K562 (cell line): ENCODE measurements around the gene PTPRO. TPM values are rescaled to one million over a fixed set of nuclear protein-coding genes. Genes with fewer than 3 reads are reported as not detected.

Experiments used
- ATAC-seq: fragments of 200-7000 bp; cut with Tn5 transposase; 3 replicates; pipeline ENCODE4 v1.9.1; 2020; ENCODE audit warnings: moderate library complexity
- BruUV-seq: library from RNA; stranded (reverse); fragments of 400-500 nt; replicated peaks from 2 replicates; lab custom pipeline; 2021; lab: Mats Ljungman, UMichigan
- CTCF ChIA-PET: fragments of 300-600 bp; formaldehyde crosslinking; extraction: SDS; loops from one replicate; lab custom pipeline; 2021; ENCODE audit warnings: low intra/inter-chr PET ratio; lab: Yijun Ruan, JAX
- POLR2A ChIA-PET: fragments of 300-600, 350-650 bp; sonication (Branson Sonifier 250); formaldehyde crosslinking; extraction: SDS; loops from one replicate; lab custom pipeline; 2021; ENCODE audit warnings: antibody characterized with exemption, inconsistent platforms; lab: Yijun Ruan, JAX
- DNase-seq, 4 experiments: peaks; one replicate each; pipeline versions ENCODE4 v3.0.0 to v3.0.0-alpha.2; 2011 to 2018; ENCODE audit warnings: low spot score in 3 of 4, mixed read lengths in 3 of 4; ENCODE audit errors: extremely low read depth in 1 of 4
- FAIRE-seq: peaks from 2 replicates; lab custom pipeline; 2011; peaks lifted over from hg19 to GRCh38; lab: Jason Lieb, UNC
- H2AFZ ChIP-seq: 2 replicates; pipeline ENCODE4 v1.6.0; 2011; ENCODE audit warnings: low read depth, low read length, control low read depth, inconsistent platforms
- H3K27ac ChIP-seq: fragments of 200-600 bp; 3 replicates; pipeline ENCODE4 v1.8.0; 2011; ENCODE audit warnings: low read depth, mild to moderate bottlenecking, control low read depth, inconsistent platforms, low read length, moderate library complexity, mixed read lengths; ENCODE audit errors: extremely low read depth
- H3K27me3 ChIP-seq, 2 experiments: fragments of 300-600 bp in 1 of 2; 2 replicates in 1 of 2; 3 replicates in 1 of 2; pipeline versions ENCODE4 v1.6.0 to v1.8.0; 2011; ENCODE audit warnings: inconsistent platforms in 2 of 2, low read length in 2 of 2, mild to moderate bottlenecking in 1 of 2, mixed read lengths in 1 of 2, moderate library complexity in 1 of 2; ENCODE audit not compliant: control insufficient read depth in 2 of 2, insufficient read depth in 2 of 2
- H3K36me3 ChIP-seq: fragments of 300-600 bp; 3 replicates; pipeline ENCODE4 v1.8.0; 2011; ENCODE audit warnings: mild to moderate bottlenecking, low read length, inconsistent platforms; ENCODE audit not compliant: control insufficient read depth, insufficient read depth
- H3K4me1 ChIP-seq, 2 experiments: fragments of 200-600 bp in 1 of 2; replicated peaks in 1 of 2; 2 replicates in 1 of 2; 3 replicates in 1 of 2; pipeline versions ENCODE4 v1.5.1 to v1.8.0; 2011; ENCODE audit warnings: inconsistent platforms in 2 of 2, low read length in 2 of 2, mild to moderate bottlenecking in 1 of 2, mixed read lengths in 1 of 2, moderate library complexity in 1 of 2; ENCODE audit not compliant: control insufficient read depth in 2 of 2, insufficient read depth in 2 of 2
- H3K4me2 ChIP-seq: 2 replicates; pipeline ENCODE4 v1.6.1; 2011; ENCODE audit warnings: low read length, control low read depth, inconsistent platforms, mixed read lengths; ENCODE audit not compliant: insufficient read depth
- H3K4me3 ChIP-seq: fragments of 200-600 bp; sonication (generic), shearing (Covaris generic); 2 replicates; pipeline ENCODE4 v1.5.1; 2016; ENCODE audit warnings: control low read depth, inconsistent platforms
- H3K79me2 ChIP-seq: fragments of 200-600 bp; 3 replicates; pipeline ENCODE4 v1.8.0; 2011; ENCODE audit warnings: low read length, inconsistent platforms; ENCODE audit not compliant: control insufficient read depth, insufficient read depth
- H3K9ac ChIP-seq, 2 experiments: 2 replicates each; pipeline versions ENCODE4 v1.6.0 to v1.6.1; 2011; ENCODE audit warnings: low read depth in 2 of 2, low read length in 2 of 2, control low read depth in 1 of 2, inconsistent platforms in 1 of 2, mild to moderate bottlenecking in 1 of 2, mixed read lengths in 1 of 2; ENCODE audit not compliant: insufficient read depth in 1 of 2
- H3K9me1 ChIP-seq: one replicate; pipeline ENCODE4 v1.6.0; 2011; ENCODE audit warnings: inconsistent platforms, mild to moderate bottlenecking, low read length, moderate library complexity; ENCODE audit not compliant: control insufficient read depth, insufficient read depth
- H3K9me3 ChIP-seq: replicated peaks from 2 replicates; pipeline ENCODE4 v1.5.1; 2011; ENCODE audit warnings: low read depth, low read length, inconsistent platforms; ENCODE audit not compliant: control insufficient read depth, insufficient read depth
- H4K20me1 ChIP-seq: replicated peaks from 2 replicates; pipeline ENCODE4 v1.6.1; 2011; ENCODE audit warnings: low read length, inconsistent platforms, mixed read lengths; ENCODE audit not compliant: control insufficient read depth, insufficient read depth
- BCL6 ChIP-seq: fragments of 250-450 bp; sonication (Bioruptor Pico); IDR thresholded peaks from 2 replicates; pipeline ENCODE4 v1.4.0; 2020
- BHLHE40 ChIP-seq: IDR thresholded peaks from 2 replicates; pipeline ENCODE4 v1.6.1; 2011; ENCODE audit warnings: low read length, improper control_type of control experiment
- BRCA1 ChIP-seq, 2 experiments: fragments of 450-650 bp in 1 of 2; sonication (generic) in 1 of 2; formaldehyde crosslinking in 1 of 2; IDR thresholded peaks; 2 replicates each; pipeline versions ENCODE4 v1.5.0 to v1.6.1; 2017 to 2020; ENCODE audit warnings: mild to moderate bottlenecking in 1 of 2, missing genetic modification reagents in 1 of 2
- FOS ChIP-seq: IDR thresholded peaks from 3 replicates; pipeline ENCODE4 v1.6.1; 2011; ENCODE audit not compliant: insufficient read length; ENCODE audit errors: extremely low read depth
- GTF2F1 ChIP-seq: IDR thresholded peaks from 2 replicates; pipeline ENCODE4 v1.6.1; 2011; ENCODE audit warnings: low read depth, low read length, improper control_type of control experiment
- HOXB6 ChIP-seq: fragments of 250-450 bp; sonication (Bioruptor Pico); IDR thresholded peaks from 2 replicates; pipeline ENCODE4 v1.5.1; 2022; ENCODE audit warnings: mild to moderate bottlenecking, borderline replicate concordance
- NFE2 ChIP-seq: IDR thresholded peaks from 2 replicates; pipeline ENCODE4 v1.6.1; 2014; ENCODE audit warnings: antibody characterized with exemption, low read depth
- NR3C1 ChIP-seq: sonication (generic); formaldehyde crosslinking; IDR thresholded peaks from 2 replicates; pipeline ENCODE4 v1.8.1; 2022; ENCODE audit warnings: missing genetic modification reagents
- SAP30 ChIP-seq: fragments of 200-600 bp; sonication (generic); IDR thresholded peaks from 2 replicates; pipeline ENCODE4 v1.6.1; 2012; ENCODE audit warnings: borderline replicate concordance, low read depth, mild to moderate bottlenecking, moderate library complexity, low read length, control low read depth, inconsistent platforms; ENCODE audit not compliant: insufficient read depth, poor library complexity, severe bottlenecking
- TAF1 ChIP-seq: IDR thresholded peaks from 2 replicates; pipeline ENCODE4 v1.6.1; 2011; ENCODE audit warnings: mild to moderate bottlenecking, low read length, moderate library complexity; ENCODE audit not compliant: insufficient read depth, control insufficient read depth, severe bottlenecking; ENCODE audit errors: extremely low read depth
- USF1 ChIP-seq: sonication (generic); formaldehyde crosslinking; IDR thresholded peaks from 2 replicates; pipeline ENCODE4 v1.9.0; 2022; ENCODE audit warnings: mild to moderate bottlenecking, missing genetic modification reagents
- ZNF133 ChIP-seq: fragments of 250-450 bp; sonication (Bioruptor Pico); IDR thresholded peaks from 2 replicates; pipeline ENCODE4 v1.4.0; 2020; ENCODE audit warnings: mild to moderate bottlenecking
- ZNF140 ChIP-seq: fragments of 250-450 bp; sonication (Bioruptor Pico); IDR thresholded peaks from 2 replicates; pipeline ENCODE4 v1.8.0; 2021; ENCODE audit warnings: moderate library complexity, mild to moderate bottlenecking, inconsistent platforms
- in situ Hi-C: fragments of 300-500 bp; cut with MboI; formaldehyde crosslinking; loops from 4 replicates; pipeline ENCODE4 v1.15.0; 2018; ENCODE audit warnings: inconsistent platforms, mixed read lengths
- intact Hi-C: fragments of 100-400 bp; cut with micrococcal nuclease; formaldehyde crosslinking; loops from 2 replicates; pipeline ENCODE4 v1.14.2; 2022
- polyA plus RNA-seq, 8 experiments: library from polyadenylated mRNA; depleted of rRNA in 4 of 8; stranded (reverse) in 5 of 8; unstranded in 3 of 8; fragments of >200 nt; fragmentation: Nextera tagmentation in 2 of 8; fragmentation: Illumina TruSeq in 1 of 8; extraction: Ambion mirVana in 2 of 8; extraction: Trizol in 1 of 8; gene quantifications; 2 replicates each; pipeline versions ENCODE4 v1.2.1 to v1.2.3, GENCODE V29; 2011 to 2014; ENCODE audit warnings: inconsistent platforms in 1 of 8, missing spikeins in 1 of 8
- total RNA-seq, 7 experiments: library from RNA; depleted of rRNA in 6 of 7; stranded (reverse); fragments of >200 nt in 6 of 7; fragmentation: Illumina TruSeq in 2 of 7; extraction: Trizol in 2 of 7; gene quantifications; 2 replicates each; pipeline versions ENCODE4 v1.2.1 to v1.2.3, GENCODE V29; 2011 to 2021; ENCODE audit warnings: low replicate concordance in 1 of 7

Gene PTPRO
- total and polyA plus RNA-seq, 9 of the 15 experiments (the other 6 are each of a cell fraction or from before 2014, with no cell fraction given): 0.22 TPM; not detected in 8

GRCh38 chr12:15341371-15341770 is 19.1 kb downstream of the PTPRO start:
- Histone ChIP-seq H3K27ac (no peak overlapping the region), H3K27me3 (no peaks in the 10 kb centered on the region), H3K79me2 (peaks cover 18% of the 10 kb centered on the region), H4K20me1 (no peaks in the 10 kb centered on the region), H2AFZ (no peak overlapping the region), H3K36me3 (peaks cover 4% of the 10 kb centered on the region; the same call in 2 of the 3 replicates), H3K4me2 (no peak overlapping the region), H3K9me1 (no peaks in the 10 kb centered on the region), H3K4me1 (no peaks in the 10 kb centered on the region), H3K9ac (no peak overlapping the region), H3K4me3 (no peak overlapping the region)
- BruUV-seq: no TSS peak
- no peak for DNase-seq
- in situ Hi-C loops: no loop called here
- ATAC-seq: no peak
- intact Hi-C loops: loop anchor here (10.0 kb wide), 1 partner anchor 543 kb away; the partner anchor contains the start of gene STRAP
- CTCF ChIA-PET: no interaction called here
- no peak for FAIRE-seq
- POLR2A ChIA-PET: no interaction called here
- no peak for TF ChIP-seq BRCA1 (IDR thresholded peaks at IDR 0.05)
- no peak for TF ChIP-seq BRCA1 (CRISPR knock-in tag; IDR thresholded peaks at IDR 0.05)
- TF ChIP-seq ZNF140 (CRISPR knock-in tag): no peak
- no peak for TF ChIP-seq NR3C1 (CRISPR knock-in tag)
- no peak for TF ChIP-seq ZNF133 (CRISPR knock-in tag)
- TF ChIP-seq GTF2F1: no peak
- TF ChIP-seq BHLHE40: no peak
- no peak for TF ChIP-seq FOS
- TF ChIP-seq TAF1: no peak
- TF ChIP-seq BCL6 (CRISPR knock-in tag): no peak
- TF ChIP-seq SAP30: no peak
- no peak for TF ChIP-seq NFE2
- no peak for TF ChIP-seq USF1
- TF ChIP-seq HOXB6 (CRISPR knock-in tag): no peak
- TF ChIP-seq, all 486 proteins: peak for 0
- H3K9me3 ChIP-seq: no peaks in the 10 kb centered on the region
